PC-9 (cell line): ENCODE data around the gene NEDD9. TPM values are rescaled to one million over a fixed set of nuclear protein-coding genes. Genes with fewer than 3 reads are reported as not detected.

Experiments used
- BruUV-seq: library from RNA; stranded (reverse); fragments of 400-500 nt; replicated peaks from 2 replicates; lab custom pipeline; 2021; lab: Mats Ljungman, UMichigan
- CTCF ChIA-PET: fragments of 300-600 bp; sonication (Branson Sonifier 250); formaldehyde crosslinking; loops from one replicate; lab custom pipeline; 2022; ENCODE audit warnings: antibody characterized with exemption; lab: Charles Lee
- POLR2A ChIA-PET: fragments of 300-600 bp; sonication (Branson Sonifier 250); formaldehyde crosslinking; loops from one replicate; lab custom pipeline; 2022; ENCODE audit warnings: antibody characterized with exemption; ENCODE audit not compliant: unreplicated experiment; lab: Charles Lee
- DNase-seq, 2 experiments: peaks; one replicate each; pipeline versions ENCODE4 v3.0.0 to v3.0.0-alpha.2; 2015 to 2022; ENCODE audit warnings: mixed read lengths in 1 of 2
- H2AFZ ChIP-seq: fragments of 200-600 bp; sonication (generic); 2 replicates; pipeline ENCODE4 v1.8.1; 2017; ENCODE audit warnings: antibody characterized with exemption
- H3F3A ChIP-seq: fragments of 200-600 bp; sonication (generic); 2 replicates; pipeline ENCODE4 v1.8.1; 2017; ENCODE audit warnings: antibody characterized with exemption, mild to moderate bottlenecking, low read depth; ENCODE audit not compliant: insufficient read depth
- H3K27ac ChIP-seq: fragments of 200-600 bp; sonication (generic); 2 replicates; pipeline ENCODE4 v1.6.1; 2016; ENCODE audit warnings: mixed run types
- H3K27me3 ChIP-seq: fragments of 200-600 bp; sonication (generic); 2 replicates; pipeline ENCODE4 v1.6.1; 2016; ENCODE audit warnings: low read depth, mixed run types; ENCODE audit not compliant: insufficient read depth
- H3K36me3 ChIP-seq: fragments of 200-600 bp; sonication (generic); 2 replicates; pipeline ENCODE4 v1.6.1; 2016; ENCODE audit warnings: low read depth, mixed run types
- H3K4me1 ChIP-seq: fragments of 200-600 bp; sonication (generic); replicated peaks from 2 replicates; pipeline ENCODE4 v1.6.1; 2016; ENCODE audit warnings: mixed run types; ENCODE audit not compliant: insufficient read depth
- H3K4me2 ChIP-seq: fragments of 200-600 bp; sonication (generic); 2 replicates; pipeline ENCODE4 v1.6.1; 2017; ENCODE audit warnings: mixed run types
- H3K4me3 ChIP-seq: fragments of 200-600 bp; sonication (generic); 2 replicates; pipeline ENCODE4 v1.6.1; 2016; ENCODE audit warnings: mixed run types
- H3K79me2 ChIP-seq: fragments of 200-600 bp; sonication (generic); 2 replicates; pipeline ENCODE4 v1.6.1; 2017; ENCODE audit warnings: low read depth, mixed run types
- H3K9me2 ChIP-seq: fragments of 200-600 bp; sonication (generic); 2 replicates; pipeline ENCODE4 v1.8.1; 2017; ENCODE audit warnings: mild to moderate bottlenecking; ENCODE audit not compliant: insufficient read depth
- H3K9me3 ChIP-seq: fragments of 200-600 bp; sonication (generic); 2 replicates; pipeline ENCODE4 v1.8.1; 2016; ENCODE audit warnings: low read depth; ENCODE audit not compliant: insufficient read depth
- H4K20me1 ChIP-seq: fragments of 200-600 bp; sonication (generic); 2 replicates; pipeline ENCODE4 v1.8.1; 2017; ENCODE audit not compliant: insufficient read depth
- CTCF ChIP-seq: fragments of 200-600 bp; sonication (generic); conservative IDR thresholded peaks from 2 replicates; pipeline ENCODE4 v1.6.1; 2017; ENCODE audit warnings: mixed run types, antibody characterized with exemption, mild to moderate bottlenecking, moderate library complexity
- EZH2 ChIP-seq: fragments of 200-600 bp; sonication (generic); IDR thresholded peaks from 2 replicates; pipeline ENCODE4 v1.8.0; 2017; ENCODE audit warnings: antibody characterized with exemption, low read depth
- intact Hi-C: fragments of 100-400 bp; cut with micrococcal nuclease; formaldehyde crosslinking; loops from one replicate; pipeline ENCODE4 v1.10.0; 2022; ENCODE audit not compliant: unreplicated experiment
- total RNA-seq: library from RNA; stranded (reverse); gene quantifications from 2 replicates; pipeline ENCODE4 v1.2.3, GENCODE V29; 2021

NEDD9 gene
- total RNA-seq, 1 experiment from 2014 or later: 57.5 TPM

- DNase-seq: no peak
- intact Hi-C loops: no loop called here
- POLR2A ChIA-PET: no interaction called here
- Histone ChIP-seq H3K9me2 (no peaks in the 10 kb centered on the region), H3K36me3 (no peaks in the 10 kb centered on the region), H3K79me2 (no peaks in the 10 kb centered on the region), H3F3A (no peaks in the 10 kb centered on the region), H3K27ac (no peak overlapping the region), H3K4me1 (no peaks in the 10 kb centered on the region), H4K20me1 (no peaks in the 10 kb centered on the region), H3K4me2 (no peak overlapping the region), H3K27me3 (no peaks in the 10 kb centered on the region), H2AFZ (no peak overlapping the region), H3K4me3 (no peak overlapping the region), H3K9me3 (no peaks in the 10 kb centered on the region)
- TF ChIP-seq EZH2 (no peak), CTCF (no peak)
- BruUV-seq: no TSS peak
- CTCF ChIA-PET: no interaction called here
These were observed 34.5 kb upstream of the NEDD9 start for GRCh38 chr6:11266926-11267325.

GRCh38 chr6:11265932-11266331 is 33.5 kb upstream of the NEDD9 start:
- H3K9me3 ChIP-seq: no peaks in the 10 kb centered on the region
- H3K27me3 ChIP-seq: no peaks in the 10 kb centered on the region
- H3F3A ChIP-seq: no peaks in the 10 kb centered on the region
- no TSS peak for BruUV-seq
- no peaks in the 10 kb centered on the region for H3K79me2 ChIP-seq
- H4K20me1 ChIP-seq: no peaks in the 10 kb centered on the region
- TF ChIP-seq EZH2: no peak
- no peak for TF ChIP-seq CTCF
- no peak for DNase-seq
- H3K4me2 ChIP-seq: no peak overlapping the region
- H2AFZ ChIP-seq: no peak overlapping the region
- H3K36me3 ChIP-seq: no peaks in the 10 kb centered on the region
- CTCF ChIA-PET: no interaction called here
- POLR2A ChIA-PET: no interaction called here
- no peaks in the 10 kb centered on the region for H3K4me1 ChIP-seq
- H3K9me2 ChIP-seq: no peaks in the 10 kb centered on the region
- no peak overlapping the region for H3K27ac ChIP-seq
- intact Hi-C loops: no loop called here
- no peak overlapping the region for H3K4me3 ChIP-seq

GRCh38 chr6:11264100-11264499 is 31.6 kb upstream of the NEDD9 start:
- Histone ChIP-seq H3K9me2 (no peaks in the 10 kb centered on the region), H3K4me2 (no peak overlapping the region), H3K27me3 (no peaks in the 10 kb centered on the region), H3K27ac (no peak overlapping the region), H4K20me1 (no peaks in the 10 kb centered on the region), H3K9me3 (no peaks in the 10 kb centered on the region), H3F3A (peaks cover 6% of the 10 kb centered on the region), H3K36me3 (no peaks in the 10 kb centered on the region), H3K4me1 (peaks cover 11% of the 10 kb centered on the region), H3K79me2 (no peaks in the 10 kb centered on the region), H2AFZ (no peak overlapping the region), H3K4me3 (no peak overlapping the region)
- BruUV-seq: no TSS peak
- no peak for DNase-seq
- POLR2A ChIA-PET: no interaction called here
- no peak for TF ChIP-seq CTCF
- TF ChIP-seq EZH2: no peak
- CTCF ChIA-PET: no interaction called here
- intact Hi-C loops: no loop called here
